ENCODE results near the gene ACO2. TPM values are rescaled to one million over a fixed set of nuclear protein-coding genes. Genes with fewer than 3 reads are reported as not detected.

The ACO2 gene
- total RNA-seq (2016; rRNA removed; fragmentation: Illumina TruSeq; extraction: Trizol): 39.3 and 45.6 TPM in 2 replicates
- total RNA-seq (2016; cell fraction: cytosol; rRNA removed; fragmentation: Illumina TruSeq; extraction: Trizol; ENCODE audit: low read depth): 34.7 and 46.3 TPM in 2 replicates
- 35.3 and 49.1 TPM in 2 replicates for total RNA-seq (2016; cell fraction: insoluble cytoplasmic fraction; rRNA removed; fragmentation: Illumina TruSeq; extraction: Trizol)
- 68.4 and 83.2 TPM in 2 replicates for total RNA-seq (2016; cell fraction: membrane; rRNA removed; fragmentation: Illumina TruSeq; extraction: Trizol)
- 37.1 and 37.3 TPM in 2 replicates for total RNA-seq (2016; cell fraction: nucleus; rRNA removed; fragmentation: Illumina TruSeq; extraction: Trizol)
- polyA plus RNA-seq (2011; rRNA removed): 19.2 and 19.4 TPM in 2 replicates
- 34.8 and 36.5 TPM in 2 replicates for polyA plus RNA-seq (2011; cell fraction: cytosol; rRNA removed)
- polyA plus RNA-seq (2011; cell fraction: nucleus; rRNA removed): 61.6 and 75.9 TPM in 2 replicates
- polyA plus RNA-seq (2012): 57.9 and 62.9 TPM in 2 replicates
- polyA plus RNA-seq (2016; cell fraction: cytosol; fragmentation: Illumina TruSeq; extraction: Trizol; ENCODE audit: low read depth): 61.5 and 78.5 TPM in 2 replicates
- polyA plus RNA-seq (2016; cell fraction: insoluble cytoplasmic fraction; fragmentation: Illumina TruSeq; extraction: Trizol; ENCODE audit: low read depth): 39.9 and 50.2 TPM in 2 replicates
- polyA plus RNA-seq (2016; cell fraction: membrane; fragmentation: Illumina TruSeq; extraction: Trizol; ENCODE audit: low read depth): 77.9 and 110 TPM in 2 replicates
- polyA plus RNA-seq (2016; cell fraction: nucleus; fragmentation: Illumina TruSeq; extraction: Trizol; ENCODE audit: insufficient read depth, low read depth): 51.9 and 54.4 TPM in 2 replicates
- 18.9 and 35.9 TPM in 2 replicates for polyA minus RNA-seq (2011; rRNA and poly(A)+ RNA removed; ENCODE audit: low replicate concordance)
- polyA minus RNA-seq (2011; cell fraction: cytosol; rRNA and poly(A)+ RNA removed): 31.6 and 35.4 TPM in 2 replicates
- polyA minus RNA-seq (2011; cell fraction: nucleus; rRNA and poly(A)+ RNA removed): 29.2 and 32.8 TPM in 2 replicates
- percentile 64 among the genes with signal in this experiment for Bru-seq, nascent RNA
- percentile 68 among the genes with signal in this experiment for BruChase-seq, experiment 1, labeled RNA remaining after a 6-hour chase
- BruChase-seq, experiment 2, labeled RNA remaining after a 2-hour chase: percentile 66 among the genes with signal in this experiment
- long read RNA-seq, experiment 1, transcript ACO2-201 (18 exons, 2,741 nt): major isoform, 64 of 98 reads
- long read RNA-seq, experiment 1, partial matches to known transcripts: 30 of 98 reads
- long read RNA-seq, experiment 1, other reads (novel, unspliced or antisense): 4 of 98 reads
- long read RNA-seq, experiment 2, transcript ACO2-201 (18 exons, 2,741 nt): major isoform, 58 of 154 reads
- long read RNA-seq, experiment 2, partial matches to known transcripts: 60 of 154 reads
- long read RNA-seq, experiment 2, other reads (novel, unspliced or antisense): 36 of 154 reads

DNA sequence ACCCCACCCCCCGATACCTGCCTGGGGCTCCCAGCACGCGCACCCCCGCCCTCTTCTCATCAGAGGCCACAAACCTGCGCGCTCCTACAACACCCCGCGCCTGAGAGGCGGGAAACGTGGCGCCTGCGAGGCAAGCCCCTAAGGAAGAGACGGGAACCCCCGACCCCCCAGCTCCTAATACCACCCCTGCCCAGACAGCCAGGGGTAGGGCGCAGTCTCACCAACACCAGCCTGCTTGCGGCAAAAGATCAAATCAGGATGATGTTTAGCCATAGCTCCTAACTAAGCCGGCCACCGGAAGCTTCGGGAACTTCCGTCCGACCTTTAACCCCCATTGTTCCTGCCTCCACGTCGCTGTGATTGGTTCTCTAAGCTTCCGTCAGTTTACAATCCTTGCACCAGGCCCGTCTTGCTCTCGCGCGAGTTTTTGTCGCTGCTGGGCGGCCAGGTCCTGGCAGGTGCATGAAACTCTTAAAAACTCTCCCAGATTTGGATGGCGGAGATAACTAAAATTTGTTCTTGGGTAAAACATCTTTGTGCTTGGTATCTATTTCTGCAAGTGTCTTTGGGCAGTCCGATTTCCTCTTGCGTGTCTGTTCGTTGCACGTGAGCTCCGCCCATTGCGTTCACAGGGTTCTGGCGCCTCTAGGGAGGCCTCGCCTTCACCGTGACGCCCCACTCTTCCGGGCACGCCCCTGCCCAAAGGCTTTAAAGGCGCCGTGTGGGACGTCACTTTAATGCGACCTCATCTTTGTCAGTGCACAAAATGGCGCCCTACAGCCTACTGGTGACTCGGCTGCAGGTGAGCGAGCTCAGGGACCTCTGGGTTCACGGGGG is at the start of gene ACO2, which contains the start of gene PHF5A:
Gene ACO2 (plus strand): TSS at position 737 of the 837 bp plus-strand sequence. CDS start 30 bp downstream, at position 767.
Gene PHF5A (minus strand): TSS at position 312 of the 837 bp plus-strand sequence. CDS start 39 bp downstream, at position 273.
- DNase-seq (ENCODE audit: low spot score) (peak; percentile 96), FAIRE-seq (peak; percentile 98), ATAC-seq (peak; percentile 93)
- Histone ChIP-seq H2AFZ (ENCODE audit: low read length) (peak within 1 kb of the TSS; percentile 87), H3K9me3 (ENCODE audit: low read length) (no peaks in the 10 kb centered on the region), H3K4me2 (ENCODE audit: low read depth, low read length) (peak within 1 kb of the TSS; percentile 97), H3K27ac (ENCODE audit: extremely low read length, insufficient read depth, low read length) (peak within 1 kb of the TSS; percentile 98), H3K9ac (ENCODE audit: insufficient read depth, low read depth, low read length) (peak within 1 kb of the TSS; percentile 92), H3K36me3 (replicated peaks in 1 of 2; ENCODE audit: control insufficient read depth in 1 of 2, insufficient read depth in 2 of 2, low read length in 2 of 2) (peaks cover 10 to 37% of the 10 kb centered on the region in 2 experiments), H3K4me3 (replicated peaks in 1 of 3; ENCODE audit: insufficient read depth in 1 of 3, low read depth in 2 of 3, low read length in 3 of 3) (peak within 1 kb of the TSS; percentile 92 to 95 (median 92)), H3K79me2 (ENCODE audit: insufficient read depth, low read length) (peaks cover 77% of the 10 kb centered on the region), H3K27me3 (ENCODE audit: control insufficient read depth in 1 of 2, insufficient read depth in 2 of 2, low read length in 2 of 2) (no peaks in the 10 kb centered on the region; a peak in 1 of 5 replicates), H3K4me1 (ENCODE audit: insufficient read depth, low read length) (peaks cover 66% of the 10 kb centered on the region), H4K20me1 (ENCODE audit: insufficient read depth, low read length) (no peaks in the 10 kb centered on the region; the same call in 1 of the 2 replicates)
- BruUV-seq (replicated peaks): no TSS peak
- POLR2A ChIA-PET: interaction anchor here (0.6 to 2.6 kb wide), 21 partner anchors 10 to 364 kb away, joined by 3 to 122 read pairs (median 6); partner anchors contain the start of genes DESI1, RANGAP1, SREBF2 and TEF
- CTCF ChIA-PET (ENCODE audit: low intra/inter-chr PET ratio, low total read pairs): no interaction called here
- intact Hi-C loops (cut with micrococcal nuclease; ENCODE audit: unreplicated experiment) (loop anchor here (1.0 kb wide), 1 partner anchor 20 kb away; no protein-coding TSS in a partner anchor), in situ Hi-C loops (cut with HindIII; ENCODE audit: extremely low pct_ligation_motif_present, low pct_unique_long_range_greater_than_20kb) (no loop called here)
- under 1% methylated on average over 34 of the region's 51 CpGs for WGBS (ENCODE audit: low lambda C conversion rate)
- TF ChIP-seq MTF1 (CRISPR knock-in tag; IDR thresholded peaks at IDR 0.05) (0 out of 2 replicates have a peak, but pooled peaks have one; percentile 18), CBX5 (CRISPR knock-in tag; IDR thresholded peaks at IDR 0.05; ENCODE audit: borderline replicate concordance) (peak; percentile 22; the same call in 1 of the 2 replicates), HHEX (CRISPR knock-in tag; IDR thresholded peaks at IDR 0.05) (peak; percentile 9; the same call in 1 of the 2 replicates), FOXA1 (IDR thresholded peaks at IDR 0.05) (no peak), FOXA1 (CRISPR knock-in tag; IDR thresholded peaks at IDR 0.05) (peak; percentile 37; the same call in 1 of the 2 replicates), ZFY (CRISPR knock-in tag; IDR thresholded peaks at IDR 0.05) (peak; percentile 90), ZNF883 (CRISPR knock-in tag; IDR thresholded peaks at IDR 0.05; ENCODE audit: not compliant biosample characterization) (peak; percentile 77), ZNF205 (CRISPR knock-in tag; IDR thresholded peaks at IDR 0.05) (0 out of 2 replicates have a peak, but pooled peaks have one; percentile 12), HDAC1 (CRISPR knock-in tag; IDR thresholded peaks at IDR 0.05) (peak; percentile 96)
- TF ChIP-seq, protein P1, sequence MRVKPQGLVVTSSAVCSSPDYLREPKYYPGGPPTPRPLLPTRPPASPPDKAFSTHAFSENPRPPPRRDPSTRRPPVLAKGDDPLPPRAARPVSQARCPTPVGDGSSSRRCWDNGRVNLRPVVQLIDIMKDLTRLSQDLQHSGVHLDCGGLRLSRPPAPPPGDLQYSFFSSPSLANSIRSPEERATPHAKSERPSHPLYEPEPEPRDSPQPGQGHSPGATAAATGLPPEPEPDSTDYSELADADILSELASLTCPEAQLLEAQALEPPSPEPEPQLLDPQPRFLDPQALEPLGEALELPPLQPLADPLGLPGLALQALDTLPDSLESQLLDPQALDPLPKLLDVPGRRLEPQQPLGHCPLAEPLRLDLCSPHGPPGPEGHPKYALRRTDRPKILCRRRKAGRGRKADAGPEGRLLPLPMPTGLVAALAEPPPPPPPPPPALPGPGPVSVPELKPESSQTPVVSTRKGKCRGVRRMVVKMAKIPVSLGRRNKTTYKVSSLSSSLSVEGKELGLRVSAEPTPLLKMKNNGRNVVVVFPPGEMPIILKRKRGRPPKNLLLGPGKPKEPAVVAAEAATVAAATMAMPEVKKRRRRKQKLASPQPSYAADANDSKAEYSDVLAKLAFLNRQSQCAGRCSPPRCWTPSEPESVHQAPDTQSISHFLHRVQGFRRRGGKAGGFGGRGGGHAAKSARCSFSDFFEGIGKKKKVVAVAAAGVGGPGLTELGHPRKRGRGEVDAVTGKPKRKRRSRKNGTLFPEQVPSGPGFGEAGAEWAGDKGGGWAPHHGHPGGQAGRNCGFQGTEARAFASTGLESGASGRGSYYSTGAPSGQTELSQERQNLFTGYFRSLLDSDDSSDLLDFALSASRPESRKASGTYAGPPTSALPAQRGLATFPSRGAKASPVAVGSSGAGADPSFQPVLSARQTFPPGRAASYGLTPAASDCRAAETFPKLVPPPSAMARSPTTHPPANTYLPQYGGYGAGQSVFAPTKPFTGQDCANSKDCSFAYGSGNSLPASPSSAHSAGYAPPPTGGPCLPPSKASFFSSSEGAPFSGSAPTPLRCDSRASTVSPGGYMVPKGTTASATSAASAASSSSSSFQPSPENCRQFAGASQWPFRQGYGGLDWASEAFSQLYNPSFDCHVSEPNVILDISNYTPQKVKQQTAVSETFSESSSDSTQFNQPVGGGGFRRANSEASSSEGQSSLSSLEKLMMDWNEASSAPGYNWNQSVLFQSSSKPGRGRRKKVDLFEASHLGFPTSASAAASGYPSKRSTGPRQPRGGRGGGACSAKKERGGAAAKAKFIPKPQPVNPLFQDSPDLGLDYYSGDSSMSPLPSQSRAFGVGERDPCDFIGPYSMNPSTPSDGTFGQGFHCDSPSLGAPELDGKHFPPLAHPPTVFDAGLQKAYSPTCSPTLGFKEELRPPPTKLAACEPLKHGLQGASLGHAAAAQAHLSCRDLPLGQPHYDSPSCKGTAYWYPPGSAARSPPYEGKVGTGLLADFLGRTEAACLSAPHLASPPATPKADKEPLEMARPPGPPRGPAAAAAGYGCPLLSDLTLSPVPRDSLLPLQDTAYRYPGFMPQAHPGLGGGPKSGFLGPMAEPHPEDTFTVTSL (CRISPR knock-in tag; IDR thresholded peaks at IDR 0.05; ENCODE audit: borderline replicate concordance): no peak

Measured in HepG2 (cell line).